GM23338 (cell line): Measurements from ENCODE around the gene TMC1. TPM values are rescaled to one million over a fixed set of nuclear protein-coding genes. Genes with fewer than 3 reads are reported as not detected.

ENCODE experiments used
- ATAC-seq: fragments of 200-7000 bp; cut with Tn5 transposase; 3 replicates; pipeline ENCODE4 v1.9.1; 2020
- DNase-seq: peaks from one replicate; pipeline ENCODE4 v3.0.0-alpha.2; 2015; ENCODE audit warnings: low spot score
- H2AFZ ChIP-seq: fragments of 200-600 bp; sonication (generic); 2 replicates; pipeline ENCODE4 v1.8.0; 2016; ENCODE audit warnings: antibody characterized with exemption, mild to moderate bottlenecking, moderate library complexity
- H3F3A ChIP-seq: fragments of 200-600 bp; sonication (generic); replicated peaks from 2 replicates; pipeline ENCODE4 v1.8.0; 2017; ENCODE audit warnings: antibody characterized with exemption, mixed run types, low read depth
- H3K27ac ChIP-seq: fragments of 200-600 bp; sonication (generic); 2 replicates; pipeline ENCODE4 v1.6.1; 2016; ENCODE audit warnings: low read depth
- H3K27me3 ChIP-seq: fragments of 200-600 bp; sonication (generic); 2 replicates; pipeline ENCODE4 v1.8.0; 2016; ENCODE audit warnings: mild to moderate bottlenecking, mixed run types, moderate library complexity; ENCODE audit not compliant: insufficient read depth
- H3K36me3 ChIP-seq: fragments of 200-600 bp; sonication (generic); 2 replicates; pipeline ENCODE4 v1.8.0; 2016; ENCODE audit warnings: mild to moderate bottlenecking; ENCODE audit not compliant: insufficient read depth
- H3K4me1 ChIP-seq: fragments of 200-600 bp; sonication (generic); 2 replicates; pipeline ENCODE4 v1.8.0; 2016; ENCODE audit warnings: mild to moderate bottlenecking, moderate library complexity; ENCODE audit not compliant: insufficient read depth
- H3K4me2 ChIP-seq: fragments of 200-600 bp; sonication (generic); 2 replicates; pipeline ENCODE4 v1.7.1; 2017; ENCODE audit warnings: mixed run types
- H3K4me3 ChIP-seq: fragments of 200-600 bp; sonication (generic); 2 replicates; pipeline ENCODE4 v1.6.1; 2016; ENCODE audit warnings: mixed run types
- H3K79me2 ChIP-seq: fragments of 200-600 bp; sonication (generic); replicated peaks from 2 replicates; pipeline ENCODE4 v1.8.0; 2017; ENCODE audit warnings: mild to moderate bottlenecking; ENCODE audit not compliant: insufficient read depth
- H3K9me2 ChIP-seq: fragments of 200-600 bp; sonication (generic); 2 replicates; pipeline ENCODE4 v1.8.0; 2017; ENCODE audit not compliant: insufficient read depth
- H4K20me1 ChIP-seq: fragments of 200-600 bp; sonication (generic); replicated peaks from 2 replicates; pipeline ENCODE4 v1.8.0; 2017; ENCODE audit warnings: mild to moderate bottlenecking; ENCODE audit not compliant: insufficient read depth
- H3K27ac Mint-ChIP-seq: 2 replicates; pipeline ENCODE4 v1.8.0; 2020; ENCODE audit warnings: inconsistent platforms, mild to moderate bottlenecking, moderate library complexity, mixed read lengths
- H3K27me3 Mint-ChIP-seq: 3 replicates; pipeline ENCODE4 v1.8.0; 2022; ENCODE audit warnings: low read depth, mild to moderate bottlenecking, moderate library complexity, mixed read lengths, inconsistent platforms; ENCODE audit not compliant: insufficient read depth, poor library complexity
- H3K36me3 Mint-ChIP-seq: 3 replicates; pipeline ENCODE4 v1.8.0; 2021; ENCODE audit warnings: low read depth, mild to moderate bottlenecking, inconsistent platforms, moderate library complexity, mixed read lengths
- H3K4me1 Mint-ChIP-seq: 3 replicates; pipeline ENCODE4 v1.8.0; 2020; ENCODE audit warnings: mild to moderate bottlenecking, inconsistent platforms, mixed read lengths
- H3K4me3 Mint-ChIP-seq: 3 replicates; pipeline ENCODE4 v1.8.0; 2021; ENCODE audit warnings: moderate library complexity, mild to moderate bottlenecking, inconsistent platforms, mixed read lengths
- H3K9me3 Mint-ChIP-seq: 3 replicates; pipeline ENCODE4 v1.8.0; 2020; ENCODE audit warnings: moderate library complexity, mild to moderate bottlenecking, inconsistent platforms, mixed read lengths
- CREB1 ChIP-seq: fragments of 250-450 bp; sonication (Bioruptor Pico); IDR thresholded peaks from 2 replicates; pipeline ENCODE4 v1.5.0; 2020; ENCODE audit warnings: low read depth, mild to moderate bottlenecking, moderate library complexity
- CTCF ChIP-seq, 2 experiments: fragments of 200-600 bp in 1 of 2; sonication (generic) in 1 of 2; conservative IDR thresholded peaks; 2 replicates each; pipeline versions ENCODE4 v1.5.1 to v1.6.1; 2016 to 2017; ENCODE audit warnings: antibody characterized with exemption in 2 of 2, low read depth in 2 of 2, mild to moderate bottlenecking in 2 of 2, moderate library complexity in 1 of 2
- ETS1 ChIP-seq: IDR thresholded peaks from 2 replicates; pipeline ENCODE4 v1.6.1; 2016; ENCODE audit warnings: antibody characterized with exemption
- EZH2 ChIP-seq: fragments of 200-600 bp; sonication (generic); IDR thresholded peaks from one replicate; pipeline ENCODE4 v1.8.0; 2017; ENCODE audit warnings: antibody characterized with exemption, mild to moderate bottlenecking, low read depth; ENCODE audit not compliant: unreplicated experiment
- EZH2phosphoT487 ChIP-seq: fragments of 200-600 bp; sonication (generic); IDR thresholded peaks from one replicate; pipeline ENCODE4 v1.8.1; 2018; ENCODE audit warnings: antibody characterized with exemption; ENCODE audit not compliant: unreplicated experiment
- JUNB ChIP-seq: IDR thresholded peaks from one replicate; pipeline ENCODE4 v1.6.1; 2016; ENCODE audit warnings: antibody characterized with exemption; ENCODE audit not compliant: unreplicated experiment
- NANOG ChIP-seq: IDR thresholded peaks from 2 replicates; pipeline ENCODE4 v1.6.1; 2016; ENCODE audit warnings: antibody characterized with exemption, borderline replicate concordance
- POLR2AphosphoS5 ChIP-seq: IDR thresholded peaks from 2 replicates; pipeline ENCODE4 v1.6.1; 2016; ENCODE audit warnings: antibody characterized with exemption, low read depth
- STAT1 ChIP-seq: IDR thresholded peaks from one replicate; pipeline ENCODE4 v1.6.1; 2016; ENCODE audit warnings: antibody characterized with exemption; ENCODE audit not compliant: unreplicated experiment
- ZNF114 ChIP-seq: fragments of 250-450 bp; sonication (Bioruptor Pico); IDR thresholded peaks from 2 replicates; pipeline ENCODE4 v1.5.0; 2020; ENCODE audit warnings: mild to moderate bottlenecking, moderate library complexity
- polyA plus RNA-seq: library from polyadenylated mRNA; unstranded; fragments of >200 nt; fragmentation: Nextera tagmentation; extraction: Ambion mirVana; gene quantifications from 2 replicates; pipeline ENCODE4 v1.2.1, GENCODE V29; 2016
- total RNA-seq: library from RNA; depleted of rRNA; stranded (reverse); fragments of >200 nt; shearing (Covaris generic); gene quantifications from 2 replicates; pipeline ENCODE4 v1.2.3, GENCODE V29; 2014
- TF ChIP-seq, protein P1 (sequence below): IDR thresholded peaks from one replicate; pipeline ENCODE4 v1.6.1; 2018; ENCODE audit warnings: antibody characterized with exemption; ENCODE audit not compliant: unreplicated experiment
- TF ChIP-seq, protein P2 (sequence below): fragments of 250-450 bp; sonication (Bioruptor Pico); IDR thresholded peaks from 2 replicates; pipeline ENCODE4 v1.5.0; 2020; ENCODE audit warnings: mild to moderate bottlenecking, moderate library complexity

Gene TMC1
- total and polyA plus RNA-seq, 2 experiments from 2014 or later, result 0.61 to 1.2 TPM

GRCh38 chr9:72703574-72703973 lies 182.2 kb downstream of the TMC1 start:
- Mint-ChIP-seq H3K4me3 (no peak overlapping the region), H3K4me1 (peaks cover 2% of the 10 kb centered on the region; the same call in 1 of the 3 replicates), H3K9me3 (no peaks in the 10 kb centered on the region), H3K27ac (no peak overlapping the region), H3K36me3 (no peaks in the 10 kb centered on the region), H3K27me3 (peaks cover 2% of the 10 kb centered on the region)
- TF ChIP-seq EZH2 (no peak), JUNB (no peak), CTCF (conservative IDR thresholded peaks at IDR 0.05; ENCODE audit: low read depth in 2 of 2) (no peak), ZNF114 (CRISPR knock-in tag) (no peak), STAT1 (no peak), EZH2phosphoT487 (no peak), NANOG (no peak), CREB1 (no peak), ETS1 (no peak), POLR2AphosphoS5 (no peak)
- TF ChIP-seq, protein P1, sequence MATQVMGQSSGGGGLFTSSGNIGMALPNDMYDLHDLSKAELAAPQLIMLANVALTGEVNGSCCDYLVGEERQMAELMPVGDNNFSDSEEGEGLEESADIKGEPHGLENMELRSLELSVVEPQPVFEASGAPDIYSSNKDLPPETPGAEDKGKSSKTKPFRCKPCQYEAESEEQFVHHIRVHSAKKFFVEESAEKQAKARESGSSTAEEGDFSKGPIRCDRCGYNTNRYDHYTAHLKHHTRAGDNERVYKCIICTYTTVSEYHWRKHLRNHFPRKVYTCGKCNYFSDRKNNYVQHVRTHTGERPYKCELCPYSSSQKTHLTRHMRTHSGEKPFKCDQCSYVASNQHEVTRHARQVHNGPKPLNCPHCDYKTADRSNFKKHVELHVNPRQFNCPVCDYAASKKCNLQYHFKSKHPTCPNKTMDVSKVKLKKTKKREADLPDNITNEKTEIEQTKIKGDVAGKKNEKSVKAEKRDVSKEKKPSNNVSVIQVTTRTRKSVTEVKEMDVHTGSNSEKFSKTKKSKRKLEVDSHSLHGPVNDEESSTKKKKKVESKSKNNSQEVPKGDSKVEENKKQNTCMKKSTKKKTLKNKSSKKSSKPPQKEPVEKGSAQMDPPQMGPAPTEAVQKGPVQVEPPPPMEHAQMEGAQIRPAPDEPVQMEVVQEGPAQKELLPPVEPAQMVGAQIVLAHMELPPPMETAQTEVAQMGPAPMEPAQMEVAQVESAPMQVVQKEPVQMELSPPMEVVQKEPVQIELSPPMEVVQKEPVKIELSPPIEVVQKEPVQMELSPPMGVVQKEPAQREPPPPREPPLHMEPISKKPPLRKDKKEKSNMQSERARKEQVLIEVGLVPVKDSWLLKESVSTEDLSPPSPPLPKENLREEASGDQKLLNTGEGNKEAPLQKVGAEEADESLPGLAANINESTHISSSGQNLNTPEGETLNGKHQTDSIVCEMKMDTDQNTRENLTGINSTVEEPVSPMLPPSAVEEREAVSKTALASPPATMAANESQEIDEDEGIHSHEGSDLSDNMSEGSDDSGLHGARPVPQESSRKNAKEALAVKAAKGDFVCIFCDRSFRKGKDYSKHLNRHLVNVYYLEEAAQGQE, result no peak
- TF ChIP-seq, protein P2, sequence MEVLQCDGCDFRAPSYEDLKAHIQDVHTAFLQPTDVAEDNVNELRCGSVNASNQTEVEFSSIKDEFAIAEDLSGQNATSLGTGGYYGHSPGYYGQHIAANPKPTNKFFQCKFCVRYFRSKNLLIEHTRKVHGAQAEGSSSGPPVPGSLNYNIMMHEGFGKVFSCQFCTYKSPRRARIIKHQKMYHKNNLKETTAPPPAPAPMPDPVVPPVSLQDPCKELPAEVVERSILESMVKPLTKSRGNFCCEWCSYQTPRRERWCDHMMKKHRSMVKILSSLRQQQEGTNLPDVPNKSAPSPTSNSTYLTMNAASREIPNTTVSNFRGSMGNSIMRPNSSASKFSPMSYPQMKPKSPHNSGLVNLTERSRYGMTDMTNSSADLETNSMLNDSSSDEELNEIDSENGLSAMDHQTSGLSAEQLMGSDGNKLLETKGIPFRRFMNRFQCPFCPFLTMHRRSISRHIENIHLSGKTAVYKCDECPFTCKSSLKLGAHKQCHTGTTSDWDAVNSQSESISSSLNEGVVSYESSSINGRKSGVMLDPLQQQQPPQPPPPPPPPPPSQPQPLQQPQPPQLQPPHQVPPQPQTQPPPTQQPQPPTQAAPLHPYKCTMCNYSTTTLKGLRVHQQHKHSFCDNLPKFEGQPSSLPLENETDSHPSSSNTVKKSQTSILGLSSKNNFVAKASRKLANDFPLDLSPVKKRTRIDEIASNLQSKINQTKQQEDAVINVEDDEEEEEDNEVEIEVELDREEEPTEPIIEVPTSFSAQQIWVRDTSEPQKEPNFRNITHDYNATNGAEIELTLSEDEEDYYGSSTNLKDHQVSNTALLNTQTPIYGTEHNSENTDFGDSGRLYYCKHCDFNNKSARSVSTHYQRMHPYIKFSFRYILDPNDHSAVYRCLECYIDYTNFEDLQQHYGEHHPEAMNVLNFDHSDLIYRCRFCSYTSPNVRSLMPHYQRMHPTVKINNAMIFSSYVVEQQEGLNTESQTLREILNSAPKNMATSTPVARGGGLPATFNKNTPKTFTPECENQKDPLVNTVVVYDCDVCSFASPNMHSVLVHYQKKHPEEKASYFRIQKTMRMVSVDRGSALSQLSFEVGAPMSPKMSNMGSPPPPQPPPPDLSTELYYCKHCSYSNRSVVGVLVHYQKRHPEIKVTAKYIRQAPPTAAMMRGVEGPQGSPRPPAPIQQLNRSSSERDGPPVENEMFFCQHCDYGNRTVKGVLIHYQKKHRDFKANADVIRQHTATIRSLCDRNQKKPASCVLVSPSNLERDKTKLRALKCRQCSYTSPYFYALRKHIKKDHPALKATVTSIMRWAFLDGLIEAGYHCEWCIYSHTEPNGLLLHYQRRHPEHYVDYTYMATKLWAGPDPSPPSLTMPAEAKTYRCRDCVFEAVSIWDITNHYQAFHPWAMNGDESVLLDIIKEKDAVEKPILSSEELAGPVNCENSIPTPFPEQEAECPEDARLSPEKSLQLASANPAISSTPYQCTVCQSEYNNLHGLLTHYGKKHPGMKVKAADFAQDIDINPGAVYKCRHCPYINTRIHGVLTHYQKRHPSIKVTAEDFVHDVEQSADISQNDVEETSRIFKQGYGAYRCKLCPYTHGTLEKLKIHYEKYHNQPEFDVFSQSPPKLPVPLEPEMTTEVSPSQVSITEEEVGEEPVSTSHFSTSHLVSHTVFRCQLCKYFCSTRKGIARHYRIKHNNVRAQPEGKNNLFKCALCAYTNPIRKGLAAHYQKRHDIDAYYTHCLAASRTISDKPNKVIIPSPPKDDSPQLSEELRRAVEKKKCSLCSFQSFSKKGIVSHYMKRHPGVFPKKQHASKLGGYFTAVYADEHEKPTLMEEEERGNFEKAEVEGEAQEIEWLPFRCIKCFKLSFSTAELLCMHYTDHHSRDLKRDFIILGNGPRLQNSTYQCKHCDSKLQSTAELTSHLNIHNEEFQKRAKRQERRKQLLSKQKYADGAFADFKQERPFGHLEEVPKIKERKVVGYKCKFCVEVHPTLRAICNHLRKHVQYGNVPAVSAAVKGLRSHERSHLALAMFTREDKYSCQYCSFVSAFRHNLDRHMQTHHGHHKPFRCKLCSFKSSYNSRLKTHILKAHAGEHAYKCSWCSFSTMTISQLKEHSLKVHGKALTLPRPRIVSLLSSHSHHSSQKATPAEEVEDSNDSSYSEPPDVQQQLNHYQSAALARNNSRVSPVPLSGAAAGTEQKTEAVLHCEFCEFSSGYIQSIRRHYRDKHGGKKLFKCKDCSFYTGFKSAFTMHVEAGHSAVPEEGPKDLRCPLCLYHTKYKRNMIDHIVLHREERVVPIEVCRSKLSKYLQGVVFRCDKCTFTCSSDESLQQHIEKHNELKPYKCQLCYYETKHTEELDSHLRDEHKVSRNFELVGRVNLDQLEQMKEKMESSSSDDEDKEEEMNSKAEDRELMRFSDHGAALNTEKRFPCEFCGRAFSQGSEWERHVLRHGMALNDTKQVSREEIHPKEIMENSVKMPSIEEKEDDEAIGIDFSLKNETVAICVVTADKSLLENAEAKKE, result no peak
- Histone ChIP-seq H3K4me1 (no peaks in the 10 kb centered on the region), H3K9me2 (0 out of 2 replicates have a peak, but pooled peaks cover 3% of the 10 kb centered on the region), H4K20me1 (no peaks in the 10 kb centered on the region), H3K36me3 (no peaks in the 10 kb centered on the region), H3K27ac (no peak overlapping the region), H3K4me3 (no peak overlapping the region), H3K4me2 (no peak overlapping the region), H3F3A (no peaks in the 10 kb centered on the region), H3K79me2 (no peaks in the 10 kb centered on the region), H2AFZ (peak overlapping the region; percentile 94), H3K27me3 (no peaks in the 10 kb centered on the region)
- DNase-seq, result no peak
- no peak for ATAC-seq
